ENCODE measurements around the gene KRTAP20-2.

DNA sequence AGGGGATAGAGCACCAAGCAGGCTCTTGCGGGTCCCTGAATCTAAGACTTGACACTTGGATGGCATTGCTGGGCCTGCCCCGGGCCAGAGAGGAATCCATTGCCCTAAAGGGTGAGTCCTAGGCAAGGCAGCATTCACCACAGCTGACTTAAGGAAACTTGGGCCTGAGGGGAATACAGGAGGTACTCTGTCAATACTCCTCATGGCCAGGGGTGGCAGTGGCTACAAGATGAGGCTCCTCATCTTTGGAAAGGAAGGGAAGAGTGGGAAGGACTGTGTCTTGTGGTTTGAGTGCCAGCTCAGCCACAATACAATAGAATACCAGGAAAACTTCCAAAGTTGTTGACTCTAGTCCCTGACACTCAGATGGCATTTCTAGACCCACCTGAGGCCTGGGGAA, 29.0 kb upstream of the KRTAP20-2 start:
- TF ChIP-seq, protein P1, sequence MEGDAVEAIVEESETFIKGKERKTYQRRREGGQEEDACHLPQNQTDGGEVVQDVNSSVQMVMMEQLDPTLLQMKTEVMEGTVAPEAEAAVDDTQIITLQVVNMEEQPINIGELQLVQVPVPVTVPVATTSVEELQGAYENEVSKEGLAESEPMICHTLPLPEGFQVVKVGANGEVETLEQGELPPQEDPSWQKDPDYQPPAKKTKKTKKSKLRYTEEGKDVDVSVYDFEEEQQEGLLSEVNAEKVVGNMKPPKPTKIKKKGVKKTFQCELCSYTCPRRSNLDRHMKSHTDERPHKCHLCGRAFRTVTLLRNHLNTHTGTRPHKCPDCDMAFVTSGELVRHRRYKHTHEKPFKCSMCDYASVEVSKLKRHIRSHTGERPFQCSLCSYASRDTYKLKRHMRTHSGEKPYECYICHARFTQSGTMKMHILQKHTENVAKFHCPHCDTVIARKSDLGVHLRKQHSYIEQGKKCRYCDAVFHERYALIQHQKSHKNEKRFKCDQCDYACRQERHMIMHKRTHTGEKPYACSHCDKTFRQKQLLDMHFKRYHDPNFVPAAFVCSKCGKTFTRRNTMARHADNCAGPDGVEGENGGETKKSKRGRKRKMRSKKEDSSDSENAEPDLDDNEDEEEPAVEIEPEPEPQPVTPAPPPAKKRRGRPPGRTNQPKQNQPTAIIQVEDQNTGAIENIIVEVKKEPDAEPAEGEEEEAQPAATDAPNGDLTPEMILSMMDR (IDR thresholded peaks at IDR 0.05), result no peak
- TF ChIP-seq EP300 (IDR thresholded peaks at IDR 0.05), result no peak
